BLaER1 (cell line): Measurements from ENCODE around the gene IFNLR1.

Experiments used
- H3K27ac ChIP-seq: shearing (Covaris generic); formaldehyde crosslinking; 2 replicates; pipeline ENCODE4 v1.8.1; 2022
- H3K27me3 ChIP-seq: shearing (Covaris generic); formaldehyde crosslinking; 2 replicates; pipeline ENCODE4 v1.8.1; 2022
- H3K36me3 ChIP-seq: shearing (Covaris generic); formaldehyde crosslinking; 2 replicates; pipeline ENCODE4 v1.8.1; 2022
- H3K4me1 ChIP-seq: shearing (Covaris generic); formaldehyde crosslinking; 2 replicates; pipeline ENCODE4 v1.8.1; 2022
- H3K4me2 ChIP-seq: shearing (Covaris generic); formaldehyde crosslinking; 2 replicates; pipeline ENCODE4 v1.8.1; 2022
- H3K4me3 ChIP-seq: shearing (Covaris generic); formaldehyde crosslinking; 2 replicates; pipeline ENCODE4 v1.8.1; 2022
- H3K9ac ChIP-seq: shearing (Covaris generic); formaldehyde crosslinking; 2 replicates; pipeline ENCODE4 v1.8.1; 2022
- H3K9me3 ChIP-seq: shearing (Covaris generic); formaldehyde crosslinking; 2 replicates; pipeline ENCODE4 v1.8.1; 2022
- H4K20me1 ChIP-seq: shearing (Covaris generic); formaldehyde crosslinking; 2 replicates; pipeline ENCODE4 v1.8.1; 2022
- Cebpa-rat ChIP-seq: shearing (Covaris generic); IDR thresholded peaks from 2 replicates; pipeline ENCODE4 v1.8.1; 2022

The IFNLR1 gene

DNA sequence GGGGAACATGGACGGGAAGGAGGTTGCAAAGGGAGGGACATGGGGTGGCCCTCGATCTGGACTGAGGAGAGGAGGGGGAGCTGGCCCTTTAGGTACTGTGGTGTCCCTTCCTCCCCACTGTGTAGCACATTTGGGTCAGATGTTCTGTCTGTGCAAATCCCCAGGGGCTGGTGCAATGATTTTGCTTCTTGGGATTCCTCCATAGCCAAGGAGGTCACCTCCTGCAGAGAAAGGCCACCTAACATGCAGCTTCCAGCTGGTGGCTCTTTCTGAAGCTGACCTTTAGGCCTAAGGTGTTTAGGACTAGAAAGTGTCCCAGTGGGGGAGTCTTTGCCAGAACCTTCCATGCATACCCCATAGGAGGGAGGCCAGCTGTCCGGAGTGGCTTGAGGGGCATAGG, 66.1 kb downstream of the IFNLR1 start:
- H3K4me2 ChIP-seq: 0 out of 2 replicates have a peak overlapping the region, but pooled peaks have one; percentile 30

DNA sequence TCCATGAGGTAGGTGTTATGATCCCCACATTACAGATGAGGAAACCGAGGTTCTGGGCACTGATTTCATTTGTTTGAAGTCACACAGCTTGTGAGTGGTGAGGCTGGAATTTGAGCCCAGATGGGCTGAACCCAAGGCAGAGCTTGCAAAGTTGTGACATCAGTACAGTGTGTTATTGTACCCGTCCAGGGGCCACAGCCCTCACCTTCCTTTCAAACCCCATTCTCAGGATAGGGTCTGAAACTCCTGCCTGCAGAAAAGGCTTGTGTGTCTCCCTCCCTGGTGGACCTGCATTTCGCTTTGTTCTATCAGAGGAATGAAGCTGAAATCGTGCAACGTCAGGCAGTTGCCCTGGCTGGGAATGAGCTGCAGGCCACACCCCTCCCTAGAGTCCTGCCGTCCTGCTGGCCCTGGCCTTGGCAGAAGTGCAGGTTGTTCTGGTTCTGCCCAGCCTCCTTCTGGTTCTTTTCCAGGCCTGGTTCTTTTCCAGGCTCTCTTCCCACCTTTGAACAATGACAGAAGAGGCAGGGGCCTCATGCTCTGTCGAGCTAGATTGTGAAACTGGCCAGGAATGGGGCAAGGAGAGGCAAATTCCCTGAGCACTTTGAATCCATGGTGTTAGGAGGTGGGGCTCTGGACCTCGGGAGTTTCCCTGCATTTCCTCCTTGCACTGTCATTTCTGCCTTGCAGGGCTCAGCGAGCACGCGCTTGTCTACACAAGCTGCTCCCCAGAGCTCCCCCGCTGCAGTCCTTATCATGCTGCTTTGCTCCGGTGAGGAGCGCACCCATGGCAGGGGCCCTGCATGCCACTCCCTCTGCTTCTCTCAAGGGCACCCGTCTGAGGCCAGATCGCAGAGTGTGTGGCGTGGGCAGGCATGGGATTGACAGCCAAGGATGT, 67.0 kb downstream of the IFNLR1 start:
- Histone ChIP-seq H3K4me1 (peaks cover 11% of the 10 kb centered on the region), H3K9ac (no peak overlapping the region), H3K27me3 (no peaks in the 10 kb centered on the region), H3K27ac (no peak overlapping the region), H3K9me3 (no peaks in the 10 kb centered on the region), H3K4me2 (peak overlapping the region; percentile 30), H4K20me1 (no peaks in the 10 kb centered on the region), H3K4me3 (no peak overlapping the region), H3K36me3 (no peaks in the 10 kb centered on the region)
- TF ChIP-seq Cebpa-rat: no peak

More for the DNA sequence above, 66.1 kb downstream of the IFNLR1 start:
- no peaks in the 10 kb centered on the region for H3K36me3 ChIP-seq
- H3K27me3 ChIP-seq: no peaks in the 10 kb centered on the region
- H4K20me1 ChIP-seq: no peaks in the 10 kb centered on the region
- H3K9me3 ChIP-seq: no peaks in the 10 kb centered on the region
- H3K27ac ChIP-seq: no peak overlapping the region
- H3K4me1 ChIP-seq: peaks cover 11% of the 10 kb centered on the region
- TF ChIP-seq Cebpa-rat: no peak
- no peak overlapping the region for H3K9ac ChIP-seq
- no peak overlapping the region for H3K4me3 ChIP-seq

DNA sequence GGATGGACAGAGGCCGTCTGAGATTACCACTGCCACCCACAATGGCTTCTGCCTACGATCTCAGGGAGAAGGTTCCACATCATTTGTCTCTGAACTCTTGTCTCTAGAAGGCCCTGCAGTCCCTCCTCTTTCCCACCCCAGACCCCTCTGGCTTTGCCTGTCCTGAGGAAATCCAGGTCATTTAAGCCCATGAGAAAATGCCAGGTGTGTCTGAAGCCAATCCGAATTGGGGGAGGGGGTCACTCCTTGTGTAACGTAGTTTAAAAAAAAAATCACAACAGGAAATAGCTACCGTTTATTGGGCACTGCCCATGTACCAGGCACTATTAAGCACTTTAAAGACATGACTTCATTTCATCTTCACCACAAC, 67.6 kb downstream of the IFNLR1 start:
- Histone ChIP-seq H3K9ac (no peak overlapping the region), H3K27ac (no peak overlapping the region), H3K4me1 (peaks cover 11% of the 10 kb centered on the region), H3K4me2 (no peak overlapping the region), H4K20me1 (no peaks in the 10 kb centered on the region), H3K9me3 (no peaks in the 10 kb centered on the region), H3K4me3 (no peak overlapping the region), H3K36me3 (no peaks in the 10 kb centered on the region), H3K27me3 (no peaks in the 10 kb centered on the region)
- no peak for TF ChIP-seq Cebpa-rat

DNA sequence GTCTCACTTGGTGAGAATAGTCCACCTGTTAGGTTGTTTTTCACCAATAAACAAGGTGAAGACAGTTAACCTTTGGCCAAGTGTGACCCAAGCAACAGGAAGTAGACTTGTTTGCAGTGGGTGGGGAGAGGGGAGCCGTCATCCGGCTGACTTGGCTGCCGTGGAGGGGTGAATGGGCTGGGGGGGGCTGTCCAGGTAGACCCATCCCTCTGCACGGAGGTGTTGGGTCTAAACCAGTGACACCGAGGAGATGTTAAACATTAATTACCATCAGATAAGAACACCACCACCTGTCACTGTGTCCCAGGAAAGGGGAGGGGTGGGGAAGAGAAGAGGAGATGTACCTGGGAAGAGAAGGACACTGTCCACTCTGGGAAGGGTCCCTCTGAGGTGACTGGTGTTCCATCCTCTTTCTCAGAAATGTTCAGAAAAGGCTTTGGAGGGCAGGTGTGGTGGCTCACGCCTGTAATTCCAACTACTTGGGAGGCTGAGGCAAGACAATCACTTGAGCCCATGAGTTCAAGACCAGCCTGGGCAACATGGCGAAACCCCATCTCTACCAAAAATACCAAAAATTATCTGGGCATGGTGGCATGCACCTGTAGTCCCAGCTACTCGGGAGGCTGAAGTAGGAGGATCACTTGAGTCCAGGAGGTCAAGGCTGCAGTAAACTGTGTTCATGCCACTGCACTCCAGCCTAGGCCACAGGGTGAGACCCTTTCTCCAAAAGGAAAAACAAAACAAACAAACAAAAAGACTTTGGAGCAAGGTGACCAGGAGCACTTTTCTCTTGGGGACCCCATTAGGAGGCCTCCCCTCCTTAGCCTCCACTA, 68.5 kb downstream of the IFNLR1 start:
- Histone ChIP-seq H4K20me1 (no peaks in the 10 kb centered on the region), H3K4me2 (no peak overlapping the region), H3K4me1 (peaks cover 11% of the 10 kb centered on the region), H3K9ac (no peak overlapping the region), H3K27ac (no peak overlapping the region), H3K9me3 (no peaks in the 10 kb centered on the region), H3K27me3 (no peaks in the 10 kb centered on the region), H3K4me3 (no peak overlapping the region), H3K36me3 (no peaks in the 10 kb centered on the region)
- no peak for TF ChIP-seq Cebpa-rat

DNA sequence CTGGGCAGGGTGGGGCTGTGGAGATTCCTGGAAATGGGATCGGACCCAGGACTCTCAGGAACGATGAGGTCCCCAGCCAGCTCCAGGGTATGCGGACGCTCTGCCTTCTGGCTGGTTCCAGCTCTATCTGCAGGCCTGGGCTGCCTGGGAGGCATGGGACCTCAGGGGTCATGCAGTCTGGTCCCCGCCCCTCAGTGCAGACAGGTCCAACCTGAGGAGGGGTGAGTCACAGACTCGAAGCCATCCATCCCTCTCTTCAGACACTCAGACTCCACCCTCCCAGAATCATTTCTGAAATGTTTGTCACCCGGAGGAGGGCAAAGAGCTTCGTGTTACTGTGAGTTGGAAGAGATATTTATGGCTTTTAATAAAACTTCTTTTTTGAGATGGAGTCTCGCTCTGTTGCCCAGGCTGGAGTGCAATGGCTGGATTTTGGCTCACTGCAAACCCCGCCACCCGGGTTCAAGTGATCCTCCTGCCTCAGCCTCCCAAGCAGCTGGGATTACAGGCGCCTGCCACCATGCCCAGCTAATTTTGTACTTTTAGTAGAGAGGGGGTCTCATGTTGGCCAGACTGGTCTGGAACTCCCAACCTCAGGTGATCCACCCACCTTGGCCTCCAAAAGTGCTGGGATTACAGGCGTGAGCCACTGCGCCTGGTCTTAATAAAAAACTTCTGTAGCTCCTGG, 69.2 kb downstream of the IFNLR1 start:
- H3K9me3 ChIP-seq: no peaks in the 10 kb centered on the region
- H3K4me1 ChIP-seq: peaks cover 13% of the 10 kb centered on the region
- no peaks in the 10 kb centered on the region for H3K36me3 ChIP-seq
- no peaks in the 10 kb centered on the region for H3K27me3 ChIP-seq
- TF ChIP-seq Cebpa-rat: no peak
- no peak overlapping the region for H3K4me2 ChIP-seq
- no peaks in the 10 kb centered on the region for H4K20me1 ChIP-seq
- H3K27ac ChIP-seq: no peak overlapping the region
- H3K9ac ChIP-seq: no peak overlapping the region
- H3K4me3 ChIP-seq: no peak overlapping the region

DNA sequence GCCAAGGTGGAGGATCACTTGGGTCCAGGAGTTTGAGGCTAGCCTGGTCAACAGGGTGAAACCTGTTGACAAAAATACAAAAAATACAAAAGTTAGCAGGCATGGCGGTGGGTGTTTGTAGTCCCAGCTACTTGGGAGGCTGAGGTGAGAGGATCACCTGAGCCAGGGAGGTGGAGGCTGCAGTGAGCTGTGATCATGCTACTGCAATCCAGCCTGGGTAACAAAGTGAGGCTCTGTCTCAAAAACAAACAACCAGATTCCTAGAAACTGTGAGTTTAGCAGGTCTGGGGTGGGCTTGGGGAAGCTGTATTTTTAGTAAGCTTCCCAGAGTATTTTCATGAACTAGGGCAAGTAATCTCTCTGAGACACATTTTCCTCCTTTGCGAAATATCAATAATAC, 70.0 kb downstream of the IFNLR1 start:
- Histone ChIP-seq H3K27me3 (no peaks in the 10 kb centered on the region), H3K4me1 (peaks cover 20% of the 10 kb centered on the region), H3K9me3 (no peaks in the 10 kb centered on the region), H3K36me3 (no peaks in the 10 kb centered on the region), H3K4me2 (no peak overlapping the region), H3K9ac (no peak overlapping the region), H4K20me1 (no peaks in the 10 kb centered on the region), H3K27ac (no peak overlapping the region), H3K4me3 (no peak overlapping the region)
- no peak for TF ChIP-seq Cebpa-rat

DNA sequence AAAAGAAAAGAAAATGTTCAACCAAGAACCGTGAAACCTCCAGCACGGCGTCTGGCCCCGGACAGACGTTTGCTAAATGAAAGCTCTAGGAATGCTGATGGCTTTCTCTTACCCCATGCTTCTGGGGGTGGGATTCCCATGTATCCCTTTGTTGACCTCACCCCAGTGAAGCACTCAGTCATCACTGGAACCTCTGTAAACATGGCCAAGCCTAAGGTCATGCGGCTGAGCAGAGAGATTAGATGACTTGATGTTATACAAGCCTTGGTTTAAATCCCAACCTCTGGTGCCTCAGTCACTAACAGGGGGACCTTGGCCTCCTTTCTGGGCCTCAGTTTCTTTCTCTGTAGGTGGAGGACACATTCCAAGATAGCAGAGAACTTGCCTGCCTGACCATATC, 72.3 kb downstream of the IFNLR1 start:
- Histone ChIP-seq H3K4me3 (no peak overlapping the region), H3K27me3 (no peaks in the 10 kb centered on the region), H3K4me1 (peaks cover 12% of the 10 kb centered on the region), H3K36me3 (no peaks in the 10 kb centered on the region), H3K9me3 (no peaks in the 10 kb centered on the region), H4K20me1 (no peaks in the 10 kb centered on the region), H3K27ac (no peak overlapping the region), H3K4me2 (no peak overlapping the region), H3K9ac (no peak overlapping the region)
- no peak for TF ChIP-seq Cebpa-rat

DNA sequence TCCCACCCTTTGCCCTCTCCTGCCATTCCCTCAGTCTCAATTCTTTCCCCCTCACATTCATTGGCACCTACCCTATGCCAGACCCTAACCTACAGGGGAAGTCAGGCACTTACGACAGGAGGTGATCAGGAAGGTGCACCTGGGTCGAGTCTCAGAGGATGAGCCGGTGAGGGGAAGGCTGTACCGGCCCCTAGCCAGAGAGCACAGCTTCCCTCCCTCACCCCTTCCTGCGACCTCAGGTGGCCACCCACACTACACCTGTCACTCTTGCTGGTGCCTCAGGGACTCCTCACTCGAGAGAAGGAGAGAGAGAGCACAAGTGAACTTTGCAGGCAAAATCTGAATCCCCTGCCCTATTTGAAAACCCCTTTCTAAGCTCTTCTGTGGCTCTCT, 73.5 kb downstream of the IFNLR1 start:
- peaks cover 17% of the 10 kb centered on the region for H3K4me1 ChIP-seq
- H3K4me2 ChIP-seq: no peak overlapping the region
- no peak for TF ChIP-seq Cebpa-rat
- no peak overlapping the region for H3K4me3 ChIP-seq
- no peaks in the 10 kb centered on the region for H3K27me3 ChIP-seq
- no peak overlapping the region for H3K27ac ChIP-seq
- no peaks in the 10 kb centered on the region for H3K36me3 ChIP-seq
- no peaks in the 10 kb centered on the region for H3K9me3 ChIP-seq
- H4K20me1 ChIP-seq: no peaks in the 10 kb centered on the region
- H3K9ac ChIP-seq: no peak overlapping the region

DNA sequence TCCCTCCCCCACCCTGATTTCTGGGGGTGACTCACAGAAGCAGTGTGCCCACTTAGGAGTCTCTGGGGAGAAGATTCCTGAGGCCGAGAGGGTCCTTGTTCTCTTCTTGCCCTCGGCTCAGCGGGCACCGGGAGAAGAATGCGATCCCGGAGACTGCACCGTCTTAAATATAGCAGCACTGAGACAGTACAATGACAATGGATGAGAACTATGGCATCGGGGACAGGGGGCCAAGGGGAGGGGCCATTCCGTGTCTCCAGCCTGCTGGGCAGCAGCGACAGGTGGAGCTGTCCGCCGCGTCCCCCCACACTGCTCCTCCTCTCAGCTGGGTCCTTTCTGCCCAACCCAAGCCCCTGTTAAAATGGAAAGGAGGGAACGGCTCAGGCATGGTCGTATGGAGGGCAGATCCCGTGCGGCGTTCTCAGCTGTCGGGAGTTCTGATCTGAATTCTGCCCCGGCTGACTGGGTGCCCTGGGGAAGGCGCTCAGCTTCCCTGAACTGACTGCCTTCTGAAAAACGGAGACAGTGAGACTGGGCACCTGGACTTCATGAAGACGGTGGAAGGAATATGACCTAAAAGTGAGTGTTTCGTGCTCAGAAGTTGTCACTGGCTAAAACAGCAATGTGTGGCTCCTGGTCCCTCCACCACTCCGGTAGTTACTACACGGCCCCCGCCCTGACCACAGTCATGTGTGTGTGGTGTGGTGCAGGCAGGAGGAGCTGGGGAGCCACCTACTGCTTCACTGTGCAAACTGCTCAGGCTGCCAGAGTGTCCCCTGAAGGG, 74.9 kb downstream of the IFNLR1 start, which contains the start of gene MYOM3:
Gene MYOM3, minus strand, starts transcription at position 140 of the 784 bp plus-strand sequence. CDS start 3,499 bp downstream, outside the sequence.
- no peak within 1 kb of the TSS for H3K4me3 ChIP-seq
- no peaks in the 10 kb centered on the region for H3K27me3 ChIP-seq
- H3K36me3 ChIP-seq: no peaks in the 10 kb centered on the region
- H3K9me3 ChIP-seq: no peaks in the 10 kb centered on the region
- H4K20me1 ChIP-seq: no peaks in the 10 kb centered on the region
- peak within 1 kb of the TSS; percentile 75 for H3K4me2 ChIP-seq
- H3K9ac ChIP-seq: no peak within 1 kb of the TSS
- no peak for TF ChIP-seq Cebpa-rat
- H3K27ac ChIP-seq: no peak within 1 kb of the TSS
- H3K4me1 ChIP-seq: peaks cover 23% of the 10 kb centered on the region
